Thyroid gland (tissue), 4 donors: ENCODE data around the gene CARMIL1. TPM values are rescaled to one million over a fixed set of nuclear protein-coding genes. Genes with fewer than 3 reads are reported as not detected.

ENCODE experiments used
- DNase-seq, 2 donors: peaks; one replicate each; pipeline ENCODE4 v3.0.0-alpha.2; 2019
- H3K27ac ChIP-seq, 3 donors: fragments of 200-600 bp; sonication (generic); 1 replicate in 2 of 3; 2 replicates in 1 of 3; pipeline ENCODE4 v1.5.1; 2016 to 2019; ENCODE audit warnings: mild to moderate bottlenecking in 1 of 3, moderate library complexity in 1 of 3
- H3K27me3 ChIP-seq: fragments of 200-600 bp; sonication (generic); one replicate; pipeline ENCODE4 v1.5.1; 2019
- H3K36me3 ChIP-seq, 2 donors: fragments of 200-600 bp; sonication (generic); one replicate each; pipeline ENCODE4 v1.5.1; 2016 to 2019
- H3K4me1 ChIP-seq, 2 donors: fragments of 200-600 bp; sonication (generic); one replicate each; pipeline ENCODE4 v1.5.1; 2017 to 2019
- H3K4me3 ChIP-seq, 3 donors: fragments of 200-600 bp; sonication (generic); replicated peaks in 1 of 3; 1 replicate in 2 of 3; 2 replicates in 1 of 3; pipeline ENCODE4 v1.5.1; 2016; ENCODE audit warnings: mild to moderate bottlenecking in 1 of 3
- H3K9me3 ChIP-seq: fragments of 200-600 bp; sonication (generic); one replicate; pipeline ENCODE4 v1.5.1; 2017
- CTCF ChIP-seq, 6 experiments: fragments of 200-600 bp in 3 of 6; fragments of 450-650 bp in 3 of 6; sonication (generic) in 3 of 6; IDR thresholded peaks; one replicate each; pipeline ENCODE4 v1.5.1; 2016 to 2019; ENCODE audit warnings: antibody characterized with exemption in 6 of 6, mild to moderate bottlenecking in 2 of 6, inconsistent platforms in 1 of 6, moderate library complexity in 1 of 6
- POLR2A ChIP-seq, 2 donors: fragments of 450-650 bp; IDR thresholded peaks; one replicate each; pipeline ENCODE4 v1.6.1; 2017; ENCODE audit warnings: antibody characterized with exemption in 2 of 2, mild to moderate bottlenecking in 2 of 2, moderate library complexity in 1 of 2
- WGBS, 2 donors: methylation state at CpG; one replicate each; pipeline ENCODE4 v1.1.5; 2017; 5-methylcytosine and 5-hydroxymethylcytosine counted together
- intact Hi-C: fragments of 100-400 bp; cut with DNase I; formaldehyde crosslinking; loops from one replicate; pipeline ENCODE4 v1.15.1; 2023
- total RNA-seq, 4 donors: library from RNA; depleted of rRNA; stranded (reverse); fragments of >200 nt; gene quantifications; one replicate each; pipeline ENCODE4 v1.2.3, GENCODE V29; 2016

CARMIL1 gene
- total RNA-seq, 4 donors from 2014 or later = 24.7 to 34.4 (median 30.7) TPM

DNA sequence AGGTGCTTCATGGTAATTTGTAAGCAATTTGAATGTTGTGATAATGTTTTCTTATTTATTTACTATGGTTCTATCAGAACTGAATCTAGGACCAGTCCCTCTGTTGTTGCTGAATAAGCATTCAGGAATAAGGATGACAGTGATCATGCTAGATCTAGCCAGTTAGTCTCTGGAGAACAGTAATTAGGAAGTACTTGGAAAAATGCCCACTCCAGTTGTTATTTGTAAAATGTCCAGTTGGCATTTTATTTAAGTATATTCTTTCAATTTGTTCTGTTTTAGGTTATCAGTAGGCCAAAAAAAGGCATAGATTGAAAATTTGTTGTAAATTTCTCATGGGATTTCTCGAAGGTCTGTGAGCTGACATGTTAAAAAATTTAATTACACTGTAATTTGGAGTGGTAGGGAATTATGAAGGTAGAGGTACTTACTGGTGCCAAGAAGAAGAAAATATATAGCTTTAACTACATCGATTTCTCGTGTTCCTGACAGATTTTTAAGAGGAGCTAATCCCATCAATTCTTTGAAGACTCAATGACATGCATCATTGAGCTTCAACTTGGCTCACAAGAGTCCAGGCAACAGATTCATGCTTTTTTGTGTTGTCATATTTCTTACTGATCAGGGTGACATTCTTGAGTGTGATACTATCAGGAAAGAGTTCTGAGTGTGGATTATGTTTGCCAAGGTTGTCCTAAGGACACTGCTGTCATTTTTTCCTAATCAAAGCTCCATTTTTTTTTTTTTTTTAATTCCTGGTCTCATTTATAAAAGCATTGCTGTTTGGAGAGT is 177.3 kb downstream of the CARMIL1 start:
- TF ChIP-seq POLR2A (IDR thresholded peaks at IDR 0.05) (no peak), CTCF (IDR thresholded peaks at IDR 0.05) (no peak)
- no peaks in the 10 kb centered on the region for H3K9me3 ChIP-seq
- H3K4me1 ChIP-seq = peaks cover 0 to 10% of the 10 kb centered on the region in 2 donors
- intact Hi-C loops = no loop called here
- no peak overlapping the region for H3K27ac ChIP-seq
- H3K4me3 ChIP-seq = no peak overlapping the region
- DNase-seq = no peak
- no peaks in the 10 kb centered on the region for H3K27me3 ChIP-seq
- H3K36me3 ChIP-seq = no peaks in the 10 kb centered on the region
- 55 to 68% methylated on average over 3 of the region's 3 CpGs for WGBS, 2 donors

DNA sequence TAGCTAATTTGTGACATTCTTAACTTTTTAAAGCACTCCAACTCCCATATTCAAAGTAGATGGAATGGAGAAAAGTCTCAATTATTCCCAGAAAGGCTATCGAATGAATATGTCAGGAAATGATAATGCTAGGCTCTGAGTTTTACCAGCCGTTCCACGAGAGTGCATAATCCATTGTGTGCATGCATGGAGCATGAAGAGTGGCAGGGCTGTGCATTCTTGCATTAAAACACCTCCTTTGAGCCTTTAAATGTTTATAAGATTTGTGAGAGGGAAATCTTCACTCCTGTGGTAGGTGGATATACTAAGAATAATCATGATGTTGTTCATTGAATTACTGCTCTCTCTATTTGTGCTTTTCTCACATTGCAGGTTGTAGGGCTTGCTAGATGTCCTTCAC is 178.3 kb downstream of the CARMIL1 start:
- no peaks in the 10 kb centered on the region for H3K27me3 ChIP-seq
- 58 to 71% methylated on average over 3 of the region's 3 CpGs for WGBS, 2 donors
- no peaks in the 10 kb centered on the region for H3K36me3 ChIP-seq
- H3K9me3 ChIP-seq = no peaks in the 10 kb centered on the region
- DNase-seq = no peak
- H3K4me3 ChIP-seq = no peak overlapping the region
- peaks cover 0 to 10% of the 10 kb centered on the region in 2 donors for H3K4me1 ChIP-seq
- TF ChIP-seq CTCF (IDR thresholded peaks at IDR 0.05) (no peak), POLR2A (IDR thresholded peaks at IDR 0.05) (no peak)
- intact Hi-C loops = no loop called here
- no peak overlapping the region for H3K27ac ChIP-seq

DNA sequence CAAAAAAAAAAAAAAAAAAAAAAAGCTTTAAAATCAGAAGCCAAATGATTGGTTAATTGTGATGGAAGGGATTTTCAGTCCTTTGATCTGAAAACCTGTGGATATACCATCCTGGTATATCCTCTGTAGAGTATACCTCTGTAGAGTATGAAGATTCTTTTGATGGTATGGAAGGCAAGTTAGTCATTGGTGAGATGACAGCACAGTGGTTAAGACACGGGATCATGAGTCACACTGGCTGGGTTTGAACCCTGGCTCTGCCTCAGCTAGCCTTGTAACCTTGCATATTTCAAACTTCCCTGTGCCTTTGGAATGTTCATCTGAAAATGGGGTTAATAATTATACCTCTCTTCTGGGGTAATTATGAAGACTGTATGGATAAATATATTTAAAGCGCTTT is 179.3 kb downstream of the CARMIL1 start:
- Histone ChIP-seq H3K4me3 (no peak overlapping the region), H3K27me3 (no peaks in the 10 kb centered on the region), H3K4me1 (peaks cover 0 to 10% of the 10 kb centered on the region in 2 donors), H3K36me3 (no peaks in the 10 kb centered on the region), H3K27ac (no peak overlapping the region), H3K9me3 (no peaks in the 10 kb centered on the region)
- no peak for DNase-seq
- intact Hi-C loops = no loop called here
- TF ChIP-seq CTCF (IDR thresholded peaks at IDR 0.05) = no peak
- no peak for TF ChIP-seq POLR2A (IDR thresholded peaks at IDR 0.05)
- 94 to 100% methylated on average over 2 of the region's 2 CpGs for WGBS, 2 donors

GRCh38 chr6:25462235-25462897 is 183.2 kb downstream of the CARMIL1 start:
- no peak overlapping the region for H3K27ac ChIP-seq
- H3K4me3 ChIP-seq = no peak overlapping the region
- TF ChIP-seq CTCF (IDR thresholded peaks at IDR 0.05) = no peak
- TF ChIP-seq POLR2A (IDR thresholded peaks at IDR 0.05) = no peak
- no peaks in the 10 kb centered on the region for H3K9me3 ChIP-seq
- WGBS, 2 donors = 87% methylated on average over 7 of the region's 7 CpGs
- DNase-seq = no peak
- H3K27me3 ChIP-seq = no peaks in the 10 kb centered on the region
- H3K4me1 ChIP-seq = no peaks in the 10 kb centered on the region
- intact Hi-C loops = no loop called here
- H3K36me3 ChIP-seq = no peaks in the 10 kb centered on the region

- Histone ChIP-seq H3K4me3 (no peak overlapping the region), H3K36me3 (no peaks in the 10 kb centered on the region), H3K27ac (no peak overlapping the region), H3K9me3 (no peaks in the 10 kb centered on the region), H3K27me3 (no peaks in the 10 kb centered on the region), H3K4me1 (no peaks in the 10 kb centered on the region)
- intact Hi-C loops = no loop called here
- WGBS, 2 donors = 93% methylated on average over 4 of the region's 4 CpGs
- no peak for DNase-seq
- TF ChIP-seq CTCF (IDR thresholded peaks at IDR 0.05) (no peak), POLR2A (IDR thresholded peaks at IDR 0.05) (no peak)
Observed at GRCh38 chr6:25463441-25463840, 184.3 kb downstream of the CARMIL1 start.
